ENCODE results near the gene PRKN.

PRKN gene

DNA sequence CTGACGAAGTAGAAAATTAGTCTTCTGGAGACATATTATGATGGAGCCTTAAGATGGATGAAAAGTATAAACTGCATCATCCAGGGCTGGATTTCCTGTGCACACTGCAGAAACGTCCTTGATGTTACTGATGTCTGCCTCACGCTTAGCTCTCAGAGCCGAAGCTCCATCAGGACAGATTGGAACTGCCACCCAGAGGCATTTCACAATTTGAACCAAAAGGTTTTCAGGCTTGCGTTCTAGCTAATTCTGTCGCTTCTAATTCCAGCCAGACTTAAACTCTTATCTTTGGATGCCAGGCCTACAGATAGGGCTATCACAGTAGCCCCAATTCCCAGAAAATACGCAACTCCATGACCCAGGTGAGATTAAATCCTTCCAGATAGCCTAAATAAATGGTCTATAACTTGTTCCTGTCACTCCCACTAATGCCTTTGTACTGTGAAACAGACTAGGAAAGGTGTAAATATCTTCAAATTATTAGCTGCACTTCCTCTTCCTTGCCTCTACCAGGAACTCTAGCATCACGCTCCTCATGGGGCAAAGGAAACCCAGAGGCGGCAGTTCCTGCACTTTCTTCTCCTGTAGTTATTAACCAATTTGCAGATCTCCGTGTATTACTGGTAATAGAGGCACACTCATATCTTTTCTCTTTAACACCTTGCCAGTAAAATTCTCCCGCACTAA is 634.6 kb downstream of the PRKN start:
- DNase-seq (ENCODE audit: insufficient read length, low spot score), result no peak
- FAIRE-seq, result no peak

DNA sequence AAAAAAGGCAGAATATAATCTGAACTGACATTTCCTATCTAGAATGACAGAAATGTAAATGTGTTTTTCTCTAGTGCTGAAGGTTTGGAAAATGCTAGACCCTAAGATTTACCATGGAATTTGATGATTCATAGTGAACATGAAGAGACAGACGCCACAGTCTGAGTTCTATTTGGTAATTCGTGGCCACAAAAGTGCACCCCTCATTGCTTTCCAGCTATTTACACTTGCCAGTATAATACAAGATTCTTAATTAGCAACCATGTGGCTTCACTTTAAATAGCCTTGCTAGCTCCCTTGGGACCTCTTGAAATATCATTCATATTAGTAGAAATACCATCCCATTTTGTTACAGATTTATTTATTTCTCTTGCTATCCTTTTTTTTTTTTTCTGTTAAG is 636.8 kb downstream of the PRKN start:
- no peak for DNase-seq (ENCODE audit: insufficient read length, low spot score)
- FAIRE-seq, result no peak

DNA sequence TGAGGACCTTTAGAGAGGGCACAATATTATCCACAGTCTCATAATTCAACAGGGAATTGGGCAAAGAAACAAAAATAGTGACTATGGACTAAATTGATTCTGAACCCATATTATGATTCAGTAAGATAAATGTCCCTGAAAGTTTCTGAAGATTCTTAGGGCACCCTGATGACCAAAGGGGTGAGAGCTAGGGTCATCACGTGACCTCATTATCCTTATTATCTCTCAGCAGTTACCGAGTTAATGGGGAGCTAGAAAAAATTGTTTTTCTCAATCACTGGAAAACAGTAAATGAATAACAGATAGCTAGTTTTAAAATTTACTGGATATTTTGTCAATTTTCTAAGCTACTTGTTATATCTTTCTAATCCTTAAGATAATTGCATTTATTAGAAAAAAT is 639.5 kb downstream of the PRKN start:
- FAIRE-seq (no peak), DNase-seq (ENCODE audit: insufficient read length, low spot score) (no peak)

DNA sequence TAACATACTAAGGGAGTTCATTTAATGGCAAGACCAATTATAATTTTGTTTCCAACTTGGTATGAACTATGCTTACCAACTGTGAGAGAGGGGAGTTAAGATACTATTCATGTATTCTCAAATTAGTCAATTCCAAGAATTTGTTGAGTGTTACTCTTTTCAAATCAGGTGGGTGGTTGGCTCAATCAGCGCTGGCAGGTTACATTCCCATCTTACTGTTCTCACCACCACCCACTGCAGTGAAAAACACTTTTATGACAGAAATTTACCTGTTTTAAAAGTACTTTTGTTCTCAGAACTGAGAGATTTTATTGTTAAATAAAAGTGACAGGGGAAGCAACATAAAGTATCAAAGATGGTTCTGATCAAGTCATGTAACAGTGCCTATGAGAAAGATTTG is 642.0 kb downstream of the PRKN start:
- DNase-seq (ENCODE audit: insufficient read length, low spot score) (no peak), FAIRE-seq (no peak)

DNA sequence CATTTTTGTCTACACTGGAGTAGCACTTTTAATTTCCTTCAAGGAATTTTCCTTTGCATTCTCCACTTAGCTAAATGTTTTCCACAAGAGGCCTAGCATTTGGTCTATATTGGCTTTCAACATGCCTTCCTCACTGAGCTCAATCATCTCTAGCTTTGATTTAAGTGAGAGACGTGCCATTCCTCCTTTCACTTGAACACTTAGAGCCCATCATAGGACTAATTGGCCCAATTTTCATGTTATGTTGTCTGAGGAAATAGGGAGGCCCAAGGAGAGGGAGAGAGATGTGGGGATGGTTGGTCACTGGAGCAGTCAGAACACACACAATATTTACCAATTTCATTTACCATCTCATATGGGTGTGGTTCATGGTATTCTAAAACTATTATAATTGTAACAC is 645.0 kb downstream of the PRKN start:
- no peak for DNase-seq (ENCODE audit: insufficient read length, low spot score)
- FAIRE-seq, result no peak

DNA sequence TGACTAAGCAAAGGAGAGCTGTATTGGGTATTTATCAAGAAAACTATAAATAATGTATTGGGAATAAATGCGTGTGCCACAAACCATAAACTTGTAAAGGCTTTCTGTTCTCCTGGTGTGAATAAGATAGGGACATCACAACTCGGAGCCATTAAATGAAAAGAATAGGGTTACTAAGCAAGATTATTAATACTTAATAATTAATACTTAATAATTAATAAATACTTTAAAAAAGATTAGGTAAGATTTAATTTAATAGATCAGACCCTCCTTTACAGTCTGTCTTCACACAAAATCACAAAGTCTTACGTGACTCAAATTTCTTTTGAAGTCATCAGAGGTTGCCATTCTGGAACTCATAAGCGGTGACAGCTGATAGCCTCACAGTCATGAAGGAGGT is 648.9 kb downstream of the PRKN start:
- FAIRE-seq (no peak), DNase-seq (ENCODE audit: insufficient read length, low spot score) (no peak)

DNA sequence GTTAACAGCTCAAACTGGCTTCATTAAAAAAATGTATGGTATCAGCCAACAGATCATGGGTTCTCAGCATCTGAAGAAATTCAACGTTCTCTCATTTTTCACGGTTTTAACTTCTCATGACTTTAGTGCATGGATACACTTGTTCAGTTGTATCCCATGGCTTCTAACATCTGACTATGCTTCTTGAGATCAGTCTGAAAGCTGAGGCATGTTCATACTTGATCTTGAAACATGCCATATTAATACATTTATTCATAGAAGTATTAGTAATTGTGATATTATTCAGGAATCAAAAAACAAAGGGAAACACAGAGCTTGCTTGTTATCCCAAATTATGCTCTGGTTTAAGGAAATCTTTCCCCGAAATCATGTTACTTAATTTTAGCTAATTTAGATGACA is 649.4 kb downstream of the PRKN start:
- DNase-seq (ENCODE audit: insufficient read length, low spot score), result no peak
- no peak for FAIRE-seq

DNA sequence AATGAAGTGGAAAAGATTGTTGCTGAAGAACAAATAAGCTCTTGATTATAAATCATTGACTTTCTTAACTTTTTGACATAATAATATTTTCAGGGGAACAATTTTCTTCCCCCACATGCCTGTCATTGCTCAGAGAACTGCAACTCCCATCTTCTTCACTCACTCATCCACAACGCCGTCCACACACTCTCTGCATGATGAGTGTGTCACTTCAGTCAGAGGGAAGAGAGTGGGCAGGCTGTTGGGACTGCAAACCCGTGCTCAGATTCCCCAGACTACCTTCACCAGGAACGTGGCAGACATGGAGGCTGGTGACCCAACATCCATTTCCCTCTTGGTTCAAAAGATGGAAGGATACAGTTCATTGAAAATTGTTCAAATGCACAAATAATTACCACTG is 650.8 kb downstream of the PRKN start:
- FAIRE-seq, result no peak
- no peak for DNase-seq (ENCODE audit: insufficient read length, low spot score)

DNA sequence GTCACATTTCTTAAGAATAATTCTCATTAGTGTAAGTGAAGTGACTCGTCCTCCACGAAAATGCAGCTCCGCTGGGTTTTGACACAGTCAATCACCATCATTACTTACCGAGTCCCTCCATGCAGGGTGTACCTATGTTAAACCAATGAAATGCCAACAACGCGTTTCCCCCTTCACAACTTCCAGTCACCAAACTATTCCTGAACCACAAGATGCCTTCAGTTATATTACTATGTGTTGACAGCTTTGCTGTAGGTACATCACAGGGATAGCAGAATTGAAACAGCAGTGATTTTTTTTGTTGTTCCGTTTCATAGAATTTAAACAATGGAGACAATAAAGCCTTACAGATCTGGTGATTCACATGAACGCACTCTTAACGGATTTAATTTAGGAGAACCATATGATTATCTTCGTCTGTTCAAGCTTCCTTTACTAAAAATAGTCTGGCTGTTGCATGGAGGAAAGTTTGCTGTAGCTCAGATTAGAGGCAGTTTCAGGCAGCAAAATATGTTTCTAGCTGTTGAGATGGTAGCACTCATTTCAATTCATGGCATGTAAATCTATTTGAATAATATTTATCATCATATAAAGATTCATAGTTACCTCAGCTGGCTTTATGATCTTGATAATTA is 652.8 kb downstream of the PRKN start:
- FAIRE-seq (no peak), DNase-seq (ENCODE audit: insufficient read length, low spot score) (no peak)

DNA sequence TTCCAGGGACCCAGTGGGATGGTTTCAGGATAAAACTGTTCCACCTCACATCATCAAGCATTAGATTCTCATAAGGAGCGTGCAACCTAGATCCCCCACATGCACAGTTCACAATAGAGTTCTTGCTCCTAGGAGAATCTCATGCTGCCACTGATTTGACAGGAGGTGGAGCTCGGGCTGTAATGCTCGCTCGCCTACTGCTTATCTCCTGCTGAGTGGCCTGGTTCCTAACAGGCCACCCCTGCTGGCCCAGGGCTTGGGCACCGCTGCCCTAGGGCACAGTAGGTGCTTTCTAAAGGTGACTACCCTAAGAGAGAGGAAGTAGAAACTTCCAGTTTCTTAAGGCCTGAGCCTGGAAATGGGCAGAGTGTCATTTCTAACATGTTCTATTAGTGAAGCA is 656.9 kb downstream of the PRKN start:
- FAIRE-seq (no peak), DNase-seq (ENCODE audit: insufficient read length, low spot score) (no peak)

DNA sequence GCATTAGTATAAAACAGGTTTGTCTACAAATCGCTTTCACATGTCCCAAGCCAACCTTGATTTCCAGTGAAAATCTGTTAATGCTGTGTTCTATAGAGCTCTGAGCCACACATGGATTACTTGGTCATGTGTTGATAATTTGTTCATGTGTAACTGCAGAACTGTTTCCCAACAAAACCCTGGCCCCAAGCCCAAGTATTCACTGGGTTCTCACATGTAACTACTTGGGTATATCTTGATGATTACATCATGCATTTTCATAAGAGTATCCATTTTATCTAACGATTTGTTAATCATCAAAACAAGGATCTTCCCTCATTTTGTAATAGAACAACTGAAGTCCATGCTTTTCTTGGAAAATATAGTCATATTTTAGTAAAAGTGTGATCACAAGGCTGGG is 657.6 kb downstream of the PRKN start:
- DNase-seq (ENCODE audit: insufficient read length, low spot score), result no peak
- no peak for FAIRE-seq

DNA sequence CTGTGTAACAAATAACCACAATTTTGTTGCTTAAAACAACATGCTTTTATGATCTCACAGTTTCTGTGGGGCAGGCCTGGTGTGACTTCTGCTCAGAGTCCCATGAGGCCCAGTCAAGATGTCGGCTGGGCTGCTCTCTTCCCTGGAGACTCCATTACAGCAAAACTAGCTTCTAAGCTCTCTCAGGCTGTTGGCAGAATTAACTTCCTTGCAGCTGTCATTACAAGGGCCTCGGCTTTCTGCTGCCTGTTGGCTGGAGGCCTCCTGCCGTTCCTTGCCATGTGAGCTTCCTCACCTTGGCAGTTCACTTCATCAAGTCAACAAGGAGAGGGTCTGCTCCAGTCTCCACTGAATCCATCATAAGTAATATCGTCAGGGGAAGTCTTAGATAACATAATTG is 659.2 kb downstream of the PRKN start:
- FAIRE-seq, result no peak
- DNase-seq (ENCODE audit: insufficient read length, low spot score), result no peak

DNA sequence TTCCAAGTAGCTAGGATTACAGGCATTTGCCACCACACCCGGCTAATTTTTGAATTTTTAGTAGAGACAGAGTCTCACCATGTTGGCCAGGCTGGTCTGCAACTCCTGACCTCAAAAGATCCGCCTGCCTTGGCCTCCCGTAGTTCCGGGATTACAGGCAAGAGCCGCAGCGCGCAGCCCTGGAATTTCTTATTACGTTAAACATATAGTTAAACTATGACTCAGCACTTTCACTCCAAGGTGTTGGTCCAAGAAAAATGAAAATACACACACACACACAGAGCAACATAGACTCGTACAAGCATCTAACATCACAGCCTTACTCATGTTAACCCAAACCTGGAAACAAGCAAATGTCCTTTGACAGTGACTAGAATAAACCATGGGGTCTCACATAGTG is 663.9 kb downstream of the PRKN start:
- no peak for DNase-seq (ENCODE audit: insufficient read length, low spot score)
- no peak for FAIRE-seq

DNA sequence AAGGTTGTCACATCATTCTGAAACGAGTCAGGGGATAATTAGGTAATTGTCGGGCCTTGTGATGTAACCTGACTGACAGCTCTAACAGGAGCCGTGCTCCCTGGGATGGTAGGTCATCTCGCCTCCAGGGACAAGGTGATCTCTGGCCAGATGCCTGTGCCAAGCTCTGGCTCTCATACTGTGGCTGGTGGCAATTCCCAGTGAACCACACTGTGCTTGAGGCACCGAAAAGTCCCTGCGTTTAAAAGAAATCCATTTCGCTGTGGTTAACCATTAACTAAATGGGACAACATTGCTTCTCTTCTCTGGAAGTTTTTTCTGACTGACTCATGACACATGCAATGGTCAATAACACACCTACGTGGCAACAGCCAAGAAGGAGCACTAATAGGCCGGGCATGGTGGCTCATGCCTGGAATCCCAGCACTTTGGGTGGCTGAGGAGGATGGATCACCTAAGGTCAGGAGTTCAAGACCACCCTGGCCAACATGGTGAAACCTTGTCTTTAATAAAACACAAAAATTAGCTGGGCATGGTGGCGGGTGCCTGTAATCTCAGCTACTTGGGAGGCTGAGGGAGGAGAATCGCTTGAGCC is 669.2 kb downstream of the PRKN start:
- no peak for DNase-seq (ENCODE audit: insufficient read length, low spot score)

DNA sequence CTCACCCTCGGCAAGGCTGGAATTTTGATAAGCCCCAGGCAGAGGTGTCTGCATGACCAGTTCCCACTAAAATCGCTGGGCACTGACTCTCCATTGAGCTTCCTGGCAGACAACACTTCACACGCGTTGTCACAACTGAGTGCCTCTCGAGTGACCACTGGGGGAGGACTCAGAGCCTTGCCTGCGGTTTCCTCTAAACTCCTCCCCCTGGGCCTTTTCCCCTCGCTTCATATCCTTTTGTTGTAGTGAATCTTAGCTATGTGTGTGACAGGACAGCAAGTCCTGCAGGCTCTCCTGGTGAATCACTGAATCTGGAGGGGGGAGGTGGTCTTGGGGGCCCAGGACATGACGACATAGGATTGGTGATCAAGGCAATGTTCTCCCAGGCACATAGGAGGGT is 670.8 kb downstream of the PRKN start:
- DNase-seq (ENCODE audit: insufficient read length, low spot score) (peak; percentile 28), FAIRE-seq (no peak)

More for the DNA sequence above, 669.2 kb downstream of the PRKN start:
- FAIRE-seq, result no peak

DNA sequence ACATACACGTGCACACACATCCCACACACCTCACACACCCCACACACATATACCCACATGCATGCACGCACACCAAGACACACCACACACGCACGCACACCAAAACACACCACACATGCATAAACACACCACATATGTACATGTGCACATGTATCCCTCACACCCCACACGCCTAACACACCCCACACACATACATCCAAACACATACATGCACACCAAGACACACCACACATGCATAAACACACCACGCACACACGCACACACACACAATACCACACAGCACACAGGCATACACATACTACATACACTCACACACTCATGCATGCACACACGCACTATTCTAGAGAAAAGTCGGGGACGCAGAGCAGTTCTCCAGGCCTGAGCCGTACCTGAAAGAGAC is 671.5 kb downstream of the PRKN start:
- FAIRE-seq (peak; percentile 90), DNase-seq (ENCODE audit: insufficient read length, low spot score) (no peak)

DNA sequence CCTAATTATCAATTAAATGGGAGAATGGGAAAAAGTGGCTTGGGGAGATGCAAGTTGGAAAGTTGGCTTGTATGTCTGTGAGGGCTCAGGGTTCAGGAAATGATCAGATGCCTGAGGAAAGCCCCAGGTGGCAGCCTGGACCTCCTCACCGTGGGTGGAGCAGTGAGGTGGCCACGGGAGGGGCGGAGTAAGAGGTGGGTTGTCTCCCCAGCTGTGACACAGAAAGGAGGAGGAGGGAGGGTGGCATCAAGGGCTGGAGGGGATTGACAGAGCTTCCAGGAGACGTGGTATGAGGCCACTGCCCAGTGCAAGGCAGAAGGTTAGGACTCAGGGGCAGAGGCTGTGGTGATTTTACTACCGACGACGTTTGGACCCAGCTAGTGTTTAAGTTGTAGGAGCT is 672.2 kb downstream of the PRKN start:
- FAIRE-seq, result no peak
- DNase-seq (ENCODE audit: insufficient read length, low spot score), result no peak

DNA sequence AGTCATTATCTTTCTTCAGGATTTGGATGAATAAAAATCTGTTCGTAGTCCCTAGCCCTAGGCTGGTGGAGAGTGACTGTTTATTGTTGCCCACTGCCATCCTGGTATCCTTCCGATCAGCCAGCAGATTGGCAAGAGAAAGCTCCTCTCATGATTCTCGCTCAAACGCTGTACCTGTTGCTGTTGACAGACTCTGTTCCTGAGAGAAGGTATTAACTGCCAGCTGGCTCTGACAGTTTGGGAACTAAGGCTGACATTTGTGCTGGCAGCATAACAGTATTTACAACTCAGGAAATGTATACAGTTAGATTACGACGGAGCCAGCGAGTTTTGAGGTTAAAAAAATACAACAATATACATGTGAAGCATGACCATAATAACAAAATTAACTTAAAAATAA is 674.5 kb downstream of the PRKN start:
- DNase-seq (ENCODE audit: insufficient read length, low spot score), result no peak
- no peak for FAIRE-seq

DNA sequence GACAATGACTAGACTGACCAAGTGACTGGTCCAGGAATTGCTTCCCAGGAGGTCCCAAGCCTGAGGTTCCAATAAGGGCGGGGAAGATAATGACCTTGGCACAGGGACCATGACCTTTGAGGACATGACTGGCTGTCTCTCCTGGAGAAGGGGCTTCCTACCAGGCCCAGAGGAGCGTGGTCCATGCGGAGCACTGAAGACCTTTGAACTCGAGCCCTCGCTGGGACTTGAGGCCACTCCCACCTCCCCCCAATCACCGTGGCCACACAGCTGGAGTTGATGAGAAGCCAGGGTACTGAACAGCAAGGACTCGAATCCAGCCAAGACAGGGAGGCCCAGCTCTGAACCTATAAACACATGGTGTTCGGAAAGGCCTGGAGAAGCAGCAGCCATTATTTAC is 677.0 kb downstream of the PRKN start:
- DNase-seq (ENCODE audit: insufficient read length, low spot score), result no peak
- no peak for FAIRE-seq

DNA sequence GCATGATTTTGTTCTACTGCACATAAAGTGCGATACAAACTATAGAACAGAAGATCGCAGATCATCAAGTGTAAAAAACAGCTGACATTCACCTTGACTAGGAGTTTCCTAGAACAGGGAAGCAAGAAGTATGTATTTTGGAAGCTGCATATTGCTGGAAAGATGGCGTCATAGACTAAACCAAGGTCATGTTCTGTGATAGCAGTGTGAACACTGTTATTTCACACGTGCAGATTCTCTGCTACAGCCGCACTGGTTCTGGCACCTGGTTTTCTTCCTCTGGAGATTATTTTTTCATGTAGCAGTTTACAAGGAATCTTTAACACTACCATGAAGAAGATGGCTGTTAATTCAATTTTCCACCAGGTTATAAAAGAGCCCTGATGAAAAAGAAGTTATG is 681.2 kb downstream of the PRKN start:
- DNase-seq (ENCODE audit: insufficient read length, low spot score), result no peak
- no peak for FAIRE-seq

DNA sequence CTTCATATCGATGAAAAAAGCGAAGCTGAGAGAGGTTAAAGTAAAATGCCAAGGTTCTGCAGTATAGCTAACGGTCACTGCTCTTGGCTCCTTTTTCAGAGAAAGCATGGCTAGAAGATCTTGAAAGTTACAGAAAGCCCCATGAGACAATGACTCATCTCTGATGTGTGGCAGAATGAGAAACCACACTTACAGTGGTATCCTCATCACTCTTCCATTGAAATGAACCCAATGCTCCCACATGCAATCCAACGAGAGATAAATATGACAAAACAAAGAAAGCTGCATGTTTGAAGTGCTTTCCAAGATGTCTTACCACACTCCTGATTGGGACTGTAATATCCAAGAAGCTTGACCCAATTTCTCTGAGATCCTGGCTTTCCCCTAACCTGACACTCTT is 694.9 kb downstream of the PRKN start:
- DNase-seq (ENCODE audit: insufficient read length, low spot score), result no peak
- no peak for FAIRE-seq

DNA sequence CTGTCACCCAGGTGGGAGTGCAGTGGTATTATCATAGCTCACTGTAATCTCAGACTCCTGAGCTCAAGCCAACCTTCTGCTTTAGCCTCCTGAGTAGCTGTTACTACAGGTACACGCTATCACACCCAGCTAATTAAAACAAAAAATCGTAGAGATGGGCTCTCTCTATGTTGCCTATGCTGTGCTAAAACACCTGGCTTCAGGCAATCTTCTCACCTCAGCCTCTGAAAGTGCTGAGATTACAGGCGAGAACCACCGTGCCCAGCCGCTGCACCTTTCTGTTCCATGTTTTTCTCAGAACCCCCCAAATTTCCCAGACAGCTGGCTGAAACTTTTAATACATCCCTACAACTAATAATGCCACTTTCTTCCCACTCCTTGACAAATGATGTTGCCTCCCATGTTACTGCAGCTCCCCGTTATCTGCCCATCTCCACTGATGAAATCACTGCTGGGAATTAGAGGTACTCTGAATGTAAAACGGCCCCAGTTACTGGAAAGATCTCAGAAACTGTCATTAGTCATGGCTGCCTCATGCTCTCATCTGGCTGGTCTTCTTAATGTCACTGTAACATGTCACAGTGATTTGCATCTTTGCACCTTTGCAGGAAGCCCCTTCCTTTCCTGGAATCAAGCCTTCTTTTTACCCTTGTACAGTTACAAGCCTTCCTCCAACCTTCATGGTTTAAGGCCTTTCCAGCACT is 697.5 kb downstream of the PRKN start:
- no peak for DNase-seq (ENCODE audit: insufficient read length, low spot score)
- FAIRE-seq, result no peak
